ACC112 (cell line): ENCODE data around the gene KIAA1671.

Experiments
- H2AFZ ChIP-seq: fragments of 200-600 bp; sonication (generic); one replicate; pipeline ENCODE4 v1.6.0; 2017; ENCODE audit warnings: antibody characterized with exemption, low read length; ENCODE audit not compliant: unreplicated experiment
- H3K27ac ChIP-seq: fragments of 200-600 bp; sonication (generic); 2 replicates; pipeline ENCODE4 v1.5.1; 2014; ENCODE audit warnings: low read depth, mild to moderate bottlenecking, antibody characterized with exemption, low read length, moderate library complexity
- H3K27me3 ChIP-seq: fragments of 200-600 bp; sonication (generic); 2 replicates; pipeline ENCODE4 v1.6.1; 2014; ENCODE audit warnings: mild to moderate bottlenecking, antibody characterized with exemption, low read length, moderate library complexity, mixed read lengths; ENCODE audit not compliant: insufficient read depth
- H3K36me3 ChIP-seq: fragments of 200-600 bp; sonication (generic); 2 replicates; pipeline ENCODE4 v1.6.1; 2016; ENCODE audit warnings: mild to moderate bottlenecking, antibody characterized with exemption, low read length, moderate library complexity, mixed read lengths; ENCODE audit not compliant: insufficient read depth
- H3K4me1 ChIP-seq: fragments of 200-600 bp; sonication (generic); one replicate; pipeline ENCODE4 v1.6.1; 2016; ENCODE audit warnings: low read length, mixed read lengths; ENCODE audit not compliant: insufficient read depth, unreplicated experiment, control insufficient read depth
- H3K4me3 ChIP-seq: fragments of 200-600 bp; sonication (generic); 2 replicates; pipeline ENCODE4 v1.5.1; 2014; ENCODE audit warnings: mild to moderate bottlenecking, low read depth, low read length
- H3K79me2 ChIP-seq: fragments of 200-600 bp; sonication (generic); one replicate; pipeline ENCODE4 v1.6.0; 2016; ENCODE audit warnings: low read length; ENCODE audit not compliant: control insufficient read depth, unreplicated experiment, insufficient read depth

The KIAA1671 gene

DNA sequence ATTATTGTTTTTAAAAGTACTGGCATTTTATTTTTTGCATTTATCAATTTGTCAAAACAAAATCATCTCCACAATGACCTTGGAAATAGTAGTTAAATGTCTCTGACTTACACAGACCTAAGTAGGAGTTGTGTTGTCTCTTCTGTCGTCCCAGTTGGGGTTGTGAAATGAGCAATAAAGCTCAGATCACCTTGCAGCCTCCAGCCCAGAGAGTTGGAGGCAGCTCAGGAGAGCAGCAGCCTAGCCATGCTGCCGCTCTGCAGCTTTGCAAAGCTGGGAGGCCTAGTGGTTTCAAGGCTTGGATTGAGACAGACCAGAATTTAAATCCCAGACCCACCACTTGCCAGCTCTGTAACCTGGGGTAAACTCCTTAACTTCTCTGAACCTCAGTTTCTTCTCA, 181.9 kb downstream of the KIAA1671 start:
- no peaks in the 10 kb centered on the region for H3K36me3 ChIP-seq
- H3K79me2 ChIP-seq, result no peaks in the 10 kb centered on the region
- no peaks in the 10 kb centered on the region for H3K27me3 ChIP-seq
- no peaks in the 10 kb centered on the region for H3K4me1 ChIP-seq
- no peak overlapping the region for H2AFZ ChIP-seq
- no peak overlapping the region for H3K27ac ChIP-seq
- H3K4me3 ChIP-seq, result no peak overlapping the region

DNA sequence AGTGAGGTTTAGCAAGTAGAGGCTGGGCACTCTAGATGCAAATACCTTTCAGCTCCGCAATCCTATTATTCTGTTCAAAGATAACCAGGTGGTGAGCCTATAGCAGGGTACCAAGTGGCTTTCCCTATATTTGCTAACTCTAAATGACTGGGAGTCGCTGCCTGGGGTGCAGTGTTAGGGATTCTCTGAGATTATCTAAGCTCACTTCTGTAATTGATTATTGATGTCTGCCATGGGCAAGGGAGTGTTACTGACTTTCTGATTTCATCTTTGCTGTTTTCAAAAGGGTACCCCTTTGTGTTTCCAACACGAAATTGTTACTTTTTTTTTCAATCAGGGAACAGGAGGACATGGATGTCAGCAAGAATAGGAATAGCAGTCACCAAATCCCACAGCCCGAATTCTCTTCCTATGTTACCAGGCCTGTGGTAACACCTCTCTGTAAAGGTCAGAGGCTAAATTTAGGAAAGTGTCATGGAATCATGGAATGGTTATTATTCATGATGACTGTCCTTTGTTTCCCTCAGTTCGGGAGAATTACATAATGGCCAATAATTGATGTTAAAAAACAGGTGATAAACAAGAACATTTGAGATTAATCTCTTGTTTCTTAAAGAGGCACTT, 184.5 kb downstream of the KIAA1671 start:
- no peaks in the 10 kb centered on the region for H3K27me3 ChIP-seq
- no peak overlapping the region for H2AFZ ChIP-seq
- no peak overlapping the region for H3K4me3 ChIP-seq
- no peak overlapping the region for H3K27ac ChIP-seq
- no peaks in the 10 kb centered on the region for H3K36me3 ChIP-seq
- no peaks in the 10 kb centered on the region for H3K79me2 ChIP-seq
- no peaks in the 10 kb centered on the region for H3K4me1 ChIP-seq

DNA sequence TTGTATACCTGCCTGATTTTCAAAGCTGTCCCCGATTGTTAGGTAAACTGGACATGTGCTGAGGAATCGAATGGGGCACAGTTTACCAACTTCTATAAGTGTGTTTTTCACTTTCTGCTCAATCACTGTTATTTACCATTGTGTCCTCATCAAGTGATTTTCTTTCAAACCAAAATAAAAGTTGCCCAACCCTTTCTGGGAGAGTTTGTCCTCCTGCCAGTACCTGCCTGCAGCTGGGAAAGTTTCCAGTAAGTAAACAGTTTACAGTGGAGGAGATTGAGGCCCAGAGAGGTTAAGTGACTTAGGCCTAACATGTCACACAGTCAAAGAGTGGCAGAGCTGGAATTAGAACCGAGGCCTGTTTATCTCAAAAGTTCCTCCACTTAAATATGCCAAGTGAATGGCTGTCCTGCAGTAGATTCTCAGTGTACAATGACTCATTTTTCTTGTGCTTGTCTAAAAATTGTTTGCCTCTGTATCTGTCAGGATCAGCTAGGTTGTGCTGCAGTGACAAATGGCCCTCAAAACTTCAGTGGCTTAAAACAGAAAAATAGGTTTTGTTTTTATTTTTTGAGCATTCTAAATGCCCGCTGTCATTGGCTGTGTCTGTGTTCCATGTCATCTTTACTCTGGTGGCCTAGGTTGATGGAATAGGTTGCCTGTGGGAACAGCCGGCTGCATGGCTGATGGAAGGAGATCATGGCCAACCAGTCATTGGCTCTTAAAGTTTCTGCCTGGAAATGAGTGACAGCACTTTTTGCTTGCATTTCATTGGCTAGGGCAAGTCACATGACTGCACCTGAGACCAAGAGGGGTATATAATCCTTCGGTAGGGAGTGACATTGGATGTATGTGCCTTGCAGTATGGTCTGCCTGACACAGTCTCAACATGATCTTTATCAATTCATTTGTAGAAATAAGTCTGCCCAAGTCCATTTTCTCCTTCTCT, 185.3 kb downstream of the KIAA1671 start:
- H2AFZ ChIP-seq, result no peak overlapping the region
- no peak overlapping the region for H3K4me3 ChIP-seq
- no peaks in the 10 kb centered on the region for H3K36me3 ChIP-seq
- H3K27ac ChIP-seq, result no peak overlapping the region
- H3K79me2 ChIP-seq, result no peaks in the 10 kb centered on the region
- no peaks in the 10 kb centered on the region for H3K4me1 ChIP-seq
- no peaks in the 10 kb centered on the region for H3K27me3 ChIP-seq

DNA sequence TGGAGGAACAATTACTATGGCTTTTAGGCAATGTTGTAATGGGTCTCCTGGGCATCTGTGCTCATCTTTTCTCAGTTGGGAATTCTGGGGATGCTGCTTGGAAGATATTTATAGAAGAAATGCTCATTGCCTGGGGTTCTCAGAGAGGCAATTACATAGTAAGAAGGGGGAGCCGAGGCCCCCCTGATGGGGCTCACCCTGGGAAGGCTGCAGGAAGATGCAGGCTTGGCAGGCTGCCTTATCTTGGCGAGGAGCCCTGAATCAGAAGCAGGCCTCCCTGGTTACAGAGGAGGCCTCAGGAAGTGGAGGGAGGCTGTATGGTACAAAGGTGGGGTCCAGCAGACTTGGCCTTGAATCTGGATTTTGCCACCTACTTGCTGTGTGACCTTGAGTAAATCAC, 186.5 kb downstream of the KIAA1671 start:
- Histone ChIP-seq H3K79me2 (no peaks in the 10 kb centered on the region), H3K4me3 (no peak overlapping the region), H3K36me3 (no peaks in the 10 kb centered on the region), H3K27me3 (no peaks in the 10 kb centered on the region), H3K27ac (no peak overlapping the region), H3K4me1 (no peaks in the 10 kb centered on the region), H2AFZ (no peak overlapping the region)

- no peak overlapping the region for H3K27ac ChIP-seq
- no peak overlapping the region for H2AFZ ChIP-seq
- H3K27me3 ChIP-seq, result no peaks in the 10 kb centered on the region
- H3K36me3 ChIP-seq, result no peaks in the 10 kb centered on the region
- H3K79me2 ChIP-seq, result no peaks in the 10 kb centered on the region
- H3K4me1 ChIP-seq, result no peaks in the 10 kb centered on the region
- no peak overlapping the region for H3K4me3 ChIP-seq
Measured at GRCh38 chr22:25142102-25142501, 189.6 kb downstream of the KIAA1671 start.

DNA sequence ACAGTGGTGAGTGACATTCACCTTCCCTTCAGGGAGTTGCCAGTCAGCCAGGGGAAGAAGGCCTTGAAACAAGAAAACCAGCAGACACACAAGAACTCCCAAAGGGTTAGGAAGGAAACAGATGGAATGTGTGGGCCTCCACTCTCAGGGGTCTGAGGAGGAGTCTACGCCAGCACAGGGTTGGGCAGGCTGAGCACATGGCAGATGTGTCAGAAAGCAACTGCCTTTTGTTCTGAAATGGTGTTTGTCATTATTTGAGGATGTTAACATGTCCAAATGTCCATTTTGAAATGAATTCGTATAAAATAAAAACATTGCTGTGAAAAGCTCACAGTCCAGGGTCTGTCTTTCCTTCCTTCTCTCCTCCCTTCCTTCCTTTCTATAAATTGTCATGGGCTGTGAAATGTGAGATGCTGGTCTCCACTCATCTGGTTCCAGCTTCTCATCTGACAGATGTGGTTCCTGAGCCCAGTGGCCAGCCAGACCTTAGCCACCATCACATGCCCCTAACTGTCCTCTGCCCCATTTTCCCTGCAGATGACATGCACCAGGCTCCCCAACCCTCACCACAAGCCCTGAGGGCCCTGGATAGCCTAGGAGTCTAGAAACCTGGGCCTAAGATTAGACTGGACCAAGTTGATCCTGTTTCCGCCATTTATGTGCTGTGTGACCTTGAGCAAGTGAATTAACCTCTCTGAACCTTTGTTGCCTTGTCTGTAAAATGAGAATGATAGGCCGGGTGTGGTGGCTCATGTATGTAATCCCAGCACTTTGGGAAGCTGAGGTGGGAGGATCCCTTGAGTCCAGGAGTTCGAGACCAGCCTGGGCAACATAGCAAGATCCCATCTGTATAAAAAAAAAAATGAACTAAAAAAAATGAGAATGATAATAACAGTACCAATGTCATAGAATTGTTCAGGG, 190.9 kb downstream of the KIAA1671 start:
- Histone ChIP-seq H3K4me1 (no peaks in the 10 kb centered on the region), H3K4me3 (no peak overlapping the region), H3K27me3 (no peaks in the 10 kb centered on the region), H2AFZ (no peak overlapping the region), H3K36me3 (no peaks in the 10 kb centered on the region), H3K79me2 (no peaks in the 10 kb centered on the region), H3K27ac (no peak overlapping the region)

- Histone ChIP-seq H3K4me1 (no peaks in the 10 kb centered on the region), H3K27me3 (no peaks in the 10 kb centered on the region), H3K4me3 (no peak overlapping the region), H3K79me2 (no peaks in the 10 kb centered on the region), H2AFZ (no peak overlapping the region), H3K27ac (no peak overlapping the region), H3K36me3 (no peaks in the 10 kb centered on the region)
Measured at GRCh38 chr22:25144522-25144921, 192.0 kb downstream of the KIAA1671 start.

GRCh38 chr22:25146307-25146706, 193.8 kb downstream of the KIAA1671 start:
- Histone ChIP-seq H3K79me2 (no peaks in the 10 kb centered on the region), H3K4me3 (no peak overlapping the region), H3K4me1 (no peaks in the 10 kb centered on the region), H3K27ac (no peak overlapping the region), H2AFZ (no peak overlapping the region), H3K36me3 (no peaks in the 10 kb centered on the region), H3K27me3 (no peaks in the 10 kb centered on the region)

DNA sequence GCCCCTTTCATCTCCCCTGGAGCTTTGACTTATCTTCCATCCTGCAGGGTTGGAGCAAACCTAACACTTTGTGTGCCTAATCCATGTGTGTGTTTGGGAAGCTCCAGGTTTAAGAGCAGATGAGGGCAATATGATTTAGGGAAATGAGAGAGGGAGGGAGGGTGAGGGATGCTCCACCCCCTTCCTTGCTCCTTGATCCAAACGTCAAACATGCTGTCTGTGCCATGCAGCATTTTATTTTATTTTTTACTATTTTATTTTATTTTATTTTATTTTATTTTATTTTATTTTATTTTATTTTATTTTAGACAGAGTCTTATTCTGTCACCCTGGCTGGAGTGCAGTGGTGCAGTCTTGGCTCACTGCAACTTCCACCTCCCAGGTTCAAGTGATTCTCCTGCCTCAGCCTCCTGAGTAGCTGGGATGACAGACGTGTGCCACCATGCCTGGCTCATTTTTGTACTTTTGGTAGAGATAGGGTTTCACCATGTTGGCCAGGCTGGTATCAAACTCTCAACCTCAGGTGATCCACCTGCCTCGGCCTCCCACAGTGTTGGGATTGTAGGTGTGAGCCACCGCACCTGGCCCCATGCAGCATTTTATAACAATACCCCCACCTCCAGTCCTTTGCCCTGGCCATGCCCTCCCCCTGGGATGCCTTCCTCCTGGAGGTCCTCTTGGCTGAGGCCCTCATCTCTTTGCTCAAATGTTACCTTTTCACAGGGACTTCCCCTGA, 194.6 kb downstream of the KIAA1671 start:
- Histone ChIP-seq H3K79me2 (no peaks in the 10 kb centered on the region), H2AFZ (no peak overlapping the region), H3K4me3 (no peak overlapping the region), H3K36me3 (no peaks in the 10 kb centered on the region), H3K27me3 (no peaks in the 10 kb centered on the region), H3K27ac (no peak overlapping the region), H3K4me1 (no peaks in the 10 kb centered on the region)

DNA sequence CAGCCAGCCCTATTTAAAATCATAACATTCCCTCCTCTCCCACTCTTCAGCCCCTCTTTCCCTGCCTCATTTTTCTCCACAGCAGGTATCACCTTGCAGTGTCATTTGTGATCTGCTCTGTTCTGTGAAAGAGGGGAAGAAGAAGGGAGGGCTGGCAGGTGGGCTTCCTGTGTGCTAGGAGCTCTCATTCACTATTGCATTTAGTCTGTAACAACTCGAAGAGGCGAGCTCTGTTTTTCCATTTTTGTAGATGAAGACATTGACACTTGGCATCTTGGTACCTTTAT, 195.1 kb downstream of the KIAA1671 start:
- no peaks in the 10 kb centered on the region for H3K79me2 ChIP-seq
- no peaks in the 10 kb centered on the region for H3K27me3 ChIP-seq
- no peaks in the 10 kb centered on the region for H3K36me3 ChIP-seq
- H3K27ac ChIP-seq, result no peak overlapping the region
- H2AFZ ChIP-seq, result no peak overlapping the region
- H3K4me1 ChIP-seq, result no peaks in the 10 kb centered on the region
- no peak overlapping the region for H3K4me3 ChIP-seq
